ENCODE measurements around the gene TGFBR3.

DNA sequence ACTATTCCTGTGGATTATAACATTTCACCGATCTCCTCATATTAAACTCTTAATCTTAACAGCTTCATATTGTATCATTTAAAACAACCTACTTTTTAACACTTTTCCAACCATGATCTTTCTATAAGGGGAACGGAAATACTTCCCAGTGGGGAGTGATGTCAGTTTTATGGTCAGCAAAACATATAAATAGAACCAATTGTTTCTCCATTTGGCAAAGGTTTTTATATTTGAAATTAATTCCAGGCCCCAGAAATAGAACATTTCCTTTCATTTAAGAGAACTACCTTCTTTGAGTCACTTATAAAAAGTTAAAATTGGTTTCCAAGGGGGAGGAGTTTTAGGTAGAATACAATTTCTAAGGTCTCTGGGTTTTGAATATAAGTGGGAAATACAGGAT, 189.6 kb downstream of the TGFBR3 start:
- TF ChIP-seq POLR2AphosphoS5 (IDR thresholded peaks at IDR 0.05; ENCODE audit: low read depth, low read length) (no peak), HDAC6 (IDR thresholded peaks at IDR 0.05; ENCODE audit: low read depth, low read length) (no peak), SUZ12 (IDR thresholded peaks at IDR 0.05; ENCODE audit: low read length) (no peak), RNF2 (IDR thresholded peaks at IDR 0.05; ENCODE audit: borderline replicate concordance, low read depth, low read length, missing control alignments, poor library complexity, severe bottlenecking) (no peak), FOSL1 (IDR thresholded peaks at IDR 0.05; ENCODE audit: insufficient read depth, low read depth, low read length) (no peak), GABPA (IDR thresholded peaks at IDR 0.05; ENCODE audit: borderline replicate concordance, insufficient read depth, low read length) (no peak)
- TF ChIP-seq, protein P1, sequence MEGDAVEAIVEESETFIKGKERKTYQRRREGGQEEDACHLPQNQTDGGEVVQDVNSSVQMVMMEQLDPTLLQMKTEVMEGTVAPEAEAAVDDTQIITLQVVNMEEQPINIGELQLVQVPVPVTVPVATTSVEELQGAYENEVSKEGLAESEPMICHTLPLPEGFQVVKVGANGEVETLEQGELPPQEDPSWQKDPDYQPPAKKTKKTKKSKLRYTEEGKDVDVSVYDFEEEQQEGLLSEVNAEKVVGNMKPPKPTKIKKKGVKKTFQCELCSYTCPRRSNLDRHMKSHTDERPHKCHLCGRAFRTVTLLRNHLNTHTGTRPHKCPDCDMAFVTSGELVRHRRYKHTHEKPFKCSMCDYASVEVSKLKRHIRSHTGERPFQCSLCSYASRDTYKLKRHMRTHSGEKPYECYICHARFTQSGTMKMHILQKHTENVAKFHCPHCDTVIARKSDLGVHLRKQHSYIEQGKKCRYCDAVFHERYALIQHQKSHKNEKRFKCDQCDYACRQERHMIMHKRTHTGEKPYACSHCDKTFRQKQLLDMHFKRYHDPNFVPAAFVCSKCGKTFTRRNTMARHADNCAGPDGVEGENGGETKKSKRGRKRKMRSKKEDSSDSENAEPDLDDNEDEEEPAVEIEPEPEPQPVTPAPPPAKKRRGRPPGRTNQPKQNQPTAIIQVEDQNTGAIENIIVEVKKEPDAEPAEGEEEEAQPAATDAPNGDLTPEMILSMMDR (IDR thresholded peaks at IDR 0.05; ENCODE audit: control extremely low read depth in 1 of 3, insufficient read depth in 1 of 3, low read depth in 1 of 3, low read length in 3 of 3) = no peak

All from H1 (cell line).